ENCODE results near the gene CDIP1.

The CDIP1 gene

DNA sequence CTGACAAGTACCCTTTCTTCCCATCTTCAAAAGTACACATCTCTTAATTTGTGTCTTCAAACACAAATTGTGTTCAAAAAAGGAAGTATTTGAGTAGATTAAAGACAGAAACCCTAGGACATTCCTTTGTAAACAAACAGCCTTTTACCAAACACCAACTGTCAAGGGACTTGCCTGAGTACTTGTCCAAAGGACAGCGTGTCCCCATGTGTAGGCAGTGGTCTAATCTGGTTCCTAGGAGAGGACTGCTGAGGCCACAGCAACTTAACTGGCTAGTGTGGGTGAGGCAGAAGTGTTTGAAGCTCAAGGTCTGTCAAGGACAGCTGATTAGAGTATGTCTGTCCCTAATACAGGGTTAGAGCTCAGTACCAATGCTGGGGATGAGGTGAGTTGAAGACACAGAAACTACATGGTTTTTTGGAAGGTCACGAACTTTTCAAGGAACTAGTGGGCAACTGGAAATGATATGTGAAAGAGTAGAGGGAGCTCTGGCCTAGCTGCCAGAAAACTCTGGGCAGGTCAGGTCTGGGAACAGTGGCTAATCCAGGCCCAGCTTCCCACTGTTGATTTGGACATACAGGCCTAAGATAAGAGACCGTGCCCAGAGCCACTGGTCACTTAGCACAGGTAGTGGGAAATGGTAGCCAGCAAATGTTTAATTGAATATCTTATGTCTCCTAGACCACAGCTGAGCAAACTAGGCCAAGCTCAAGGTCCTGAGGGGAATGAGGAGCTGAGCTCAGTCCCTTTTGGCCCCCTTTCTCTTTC lies 52.3 kb downstream of the CDIP1 start:
- no peak for DNase-seq

GRCh38 chr16:4481963-4482362 lies 56.6 kb downstream of the CDIP1 start:
- DNase-seq, result no peak

- no peak for DNase-seq
These were observed 57.0 kb downstream of the CDIP1 start for GRCh38 chr16:4481526-4481925.

- peak in 1 of 2 donors; percentile 37 for DNase-seq
These were observed 60.6 kb downstream of the CDIP1 start for GRCh38 chr16:4477966-4478365.

DNA sequence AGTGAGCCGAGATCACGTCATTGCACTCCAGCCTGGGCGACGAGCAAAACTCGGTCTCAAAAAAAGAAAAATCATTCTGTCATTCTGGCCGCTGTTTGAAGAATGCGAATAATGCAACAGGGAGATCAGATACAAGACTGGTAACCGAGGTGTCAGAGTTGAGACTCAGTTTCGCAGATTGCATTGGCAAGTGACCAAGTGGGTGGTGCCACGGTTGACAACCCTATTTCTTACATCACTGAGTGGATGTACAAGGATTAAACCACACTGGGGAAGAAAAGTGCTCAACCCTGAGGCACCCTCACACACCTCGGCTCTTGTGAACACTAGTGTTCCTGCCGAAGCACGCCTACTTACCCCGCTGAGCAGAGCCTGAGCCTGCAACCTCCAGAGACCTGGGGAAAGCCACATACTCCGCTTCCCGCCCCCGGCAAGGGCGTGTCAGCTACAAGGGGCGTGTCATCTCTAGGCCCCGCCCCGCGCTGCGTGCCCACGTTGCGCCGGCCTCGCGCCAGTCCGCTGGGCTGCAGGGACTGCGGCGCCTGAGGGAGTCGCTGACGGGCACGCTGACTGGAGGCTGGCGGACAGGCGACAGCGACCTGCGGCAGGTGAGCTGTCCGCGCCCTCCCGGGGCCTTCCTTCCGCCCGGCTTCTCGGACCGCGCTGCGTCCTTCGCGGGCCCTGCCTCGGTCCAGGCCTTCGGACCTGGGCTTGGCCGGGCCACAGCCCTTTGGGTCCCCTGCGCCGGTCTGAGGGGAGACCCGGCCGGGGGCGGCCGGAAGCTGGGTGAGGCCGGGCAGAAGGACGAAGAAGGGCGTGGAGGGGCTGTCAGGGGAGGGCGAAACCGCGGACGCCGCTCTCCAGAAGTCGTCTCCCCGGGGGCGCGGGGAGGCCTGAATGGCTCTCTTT lies 62.4 kb downstream of the CDIP1 start, which contains the start of gene HMOX2:
Gene HMOX2 (plus strand): TSS at position 519 of the 909 bp plus-strand sequence. CDS start 29,127 bp downstream, outside the sequence.
- peak; percentile 92 to 94 for DNase-seq

GRCh38 chr16:4474192-4474961 lies 64.2 kb downstream of the CDIP1 start, which contains the start of gene NMRAL1:
Gene NMRAL1, minus strand, starts transcription at chr16:4474625. Its CDS starts 493 bp downstream, at chr16:4474132.
- DNase-seq, result peak; percentile 63 to 76

DNA sequence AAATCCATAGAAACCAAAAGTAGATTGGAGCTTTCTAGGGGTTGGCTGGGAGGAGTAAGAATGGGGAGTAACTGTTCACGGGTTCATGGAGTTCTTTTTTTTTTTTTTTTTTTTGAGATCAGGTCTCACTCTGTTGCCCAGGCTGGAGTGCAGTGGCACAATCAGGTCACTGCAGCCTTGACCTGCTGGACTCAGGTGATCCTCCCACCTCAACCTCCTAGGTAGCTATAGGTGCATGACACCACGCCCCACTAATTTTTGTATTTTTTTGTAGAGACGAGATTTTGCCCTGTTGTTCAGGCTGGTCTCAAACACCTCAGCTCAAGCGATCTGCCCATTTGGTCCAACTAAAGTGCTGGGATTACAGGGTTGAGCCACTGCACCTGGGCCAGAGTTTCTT lies 65.7 kb downstream of the CDIP1 start:
- DNase-seq, result no peak

DNA sequence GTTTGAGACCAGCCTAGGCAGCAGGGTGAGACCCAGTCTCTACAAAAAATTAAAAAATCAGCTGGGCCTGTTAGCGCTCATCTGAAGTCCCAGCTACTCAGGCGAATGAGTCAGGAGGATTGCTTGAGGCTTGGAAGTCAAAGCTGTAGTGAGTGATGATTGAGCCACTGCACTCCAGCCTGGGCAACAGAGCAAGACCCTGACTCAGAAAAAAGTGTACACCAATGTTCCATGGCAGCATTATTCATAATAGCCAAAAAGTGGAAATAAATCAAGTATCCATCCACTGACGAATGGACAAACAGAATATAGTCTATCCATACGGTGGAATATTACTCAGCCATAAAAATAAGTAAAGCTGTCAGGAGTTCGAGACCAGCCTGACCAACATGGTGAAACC lies 66.7 kb downstream of the CDIP1 start:
- DNase-seq, result no peak

DNA sequence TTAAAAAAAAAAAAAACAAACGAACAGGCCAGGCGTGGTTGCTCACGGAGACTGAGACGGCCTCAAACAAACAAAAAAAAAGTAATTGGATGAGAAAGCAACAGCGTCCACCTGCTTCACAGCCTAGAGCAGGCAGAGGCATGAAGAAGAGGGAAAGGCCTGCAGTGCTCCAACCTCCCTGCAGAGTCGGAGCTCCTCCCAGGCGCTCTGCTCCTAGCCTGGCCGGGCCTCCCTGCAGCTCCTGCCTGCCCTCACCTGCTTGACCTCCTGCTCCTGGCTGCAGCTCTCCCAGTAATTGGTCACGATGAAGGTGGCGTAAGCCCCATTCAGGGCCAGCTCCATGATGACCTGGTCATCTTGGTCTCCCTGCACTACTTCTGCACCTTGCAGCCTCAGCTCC lies 69.6 kb downstream of the CDIP1 start:
- DNase-seq, result no peak

- no peak for DNase-seq
These were observed 70.7 kb downstream of the CDIP1 start for GRCh38 chr16:4467916-4468315.

- DNase-seq, result peak; percentile 50 to 65
These were observed 72.4 kb downstream of the CDIP1 start for GRCh38 chr16:4465977-4466779.

GRCh38 chr16:4463522-4464163 lies 74.9 kb downstream of the CDIP1 start:
- DNase-seq, result no peak

- DNase-seq, result no peak
These were observed 77.1 kb downstream of the CDIP1 start for GRCh38 chr16:4461250-4462085.

DNA sequence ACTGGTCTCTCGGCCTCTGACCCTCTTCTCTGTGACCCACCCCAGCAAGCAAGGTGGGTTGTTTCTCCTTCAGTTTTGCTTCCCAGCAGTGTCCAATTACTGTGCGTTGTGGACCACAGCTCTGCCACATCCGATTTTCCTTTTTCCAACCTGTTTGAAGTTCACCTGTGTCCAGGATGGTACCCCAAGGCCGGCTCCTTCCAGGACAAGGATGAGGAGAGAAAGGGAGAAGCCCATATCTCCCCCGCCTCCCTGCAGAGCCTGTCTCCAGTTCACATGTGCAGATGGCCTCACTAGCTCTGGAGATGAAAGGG lies 77.7 kb downstream of the CDIP1 start:
- no peak for DNase-seq
